Measurements from ENCODE around the gene KIF1A. TPM values are rescaled to one million over a fixed set of nuclear protein-coding genes. Genes with fewer than 3 reads are reported as not detected.

KIF1A gene
- total RNA-seq, 1 experiment from 2014 or later: 279 TPM

DNA sequence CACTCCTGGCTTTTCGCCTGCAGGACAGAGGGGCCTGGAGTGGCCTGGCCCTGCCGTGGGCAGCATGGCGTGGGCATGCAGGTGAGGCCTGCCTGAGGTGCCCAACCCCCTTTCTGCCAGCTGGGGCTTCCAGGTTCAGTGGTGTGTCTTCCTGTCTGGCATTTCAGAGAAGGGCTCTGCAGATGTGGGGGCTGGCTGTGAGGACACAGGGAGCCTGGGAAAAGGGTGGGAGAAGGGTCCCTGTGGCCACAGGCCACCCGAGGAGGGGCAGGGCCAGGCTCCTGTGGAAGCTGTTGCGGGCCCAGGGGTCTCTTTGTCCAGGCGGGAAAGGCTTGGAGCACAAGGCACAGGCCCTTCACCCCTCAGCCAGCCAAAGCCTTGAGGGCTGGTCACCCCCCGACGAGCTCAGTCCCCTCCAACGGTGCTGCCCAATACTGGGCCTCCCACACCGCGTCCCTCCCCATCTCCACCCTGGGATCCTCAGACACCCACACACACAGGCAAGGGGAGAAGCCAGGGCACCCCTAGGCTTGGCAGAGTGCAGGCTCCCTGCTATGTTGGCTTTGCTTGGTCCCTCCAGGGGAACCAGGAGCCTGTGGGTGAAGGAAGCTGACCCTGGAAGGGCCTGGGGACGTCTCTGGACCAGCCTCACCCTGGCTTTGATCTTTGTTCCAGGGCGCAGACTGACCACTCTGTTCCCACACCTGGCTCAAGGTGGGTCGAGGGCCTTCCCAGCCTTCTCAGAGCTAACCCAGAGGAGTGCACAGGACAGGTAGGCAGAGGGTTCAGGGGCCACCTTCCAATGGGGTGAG, 132.1 kb downstream of the KIF1A start (continued):
- TF ChIP-seq, protein P1, sequence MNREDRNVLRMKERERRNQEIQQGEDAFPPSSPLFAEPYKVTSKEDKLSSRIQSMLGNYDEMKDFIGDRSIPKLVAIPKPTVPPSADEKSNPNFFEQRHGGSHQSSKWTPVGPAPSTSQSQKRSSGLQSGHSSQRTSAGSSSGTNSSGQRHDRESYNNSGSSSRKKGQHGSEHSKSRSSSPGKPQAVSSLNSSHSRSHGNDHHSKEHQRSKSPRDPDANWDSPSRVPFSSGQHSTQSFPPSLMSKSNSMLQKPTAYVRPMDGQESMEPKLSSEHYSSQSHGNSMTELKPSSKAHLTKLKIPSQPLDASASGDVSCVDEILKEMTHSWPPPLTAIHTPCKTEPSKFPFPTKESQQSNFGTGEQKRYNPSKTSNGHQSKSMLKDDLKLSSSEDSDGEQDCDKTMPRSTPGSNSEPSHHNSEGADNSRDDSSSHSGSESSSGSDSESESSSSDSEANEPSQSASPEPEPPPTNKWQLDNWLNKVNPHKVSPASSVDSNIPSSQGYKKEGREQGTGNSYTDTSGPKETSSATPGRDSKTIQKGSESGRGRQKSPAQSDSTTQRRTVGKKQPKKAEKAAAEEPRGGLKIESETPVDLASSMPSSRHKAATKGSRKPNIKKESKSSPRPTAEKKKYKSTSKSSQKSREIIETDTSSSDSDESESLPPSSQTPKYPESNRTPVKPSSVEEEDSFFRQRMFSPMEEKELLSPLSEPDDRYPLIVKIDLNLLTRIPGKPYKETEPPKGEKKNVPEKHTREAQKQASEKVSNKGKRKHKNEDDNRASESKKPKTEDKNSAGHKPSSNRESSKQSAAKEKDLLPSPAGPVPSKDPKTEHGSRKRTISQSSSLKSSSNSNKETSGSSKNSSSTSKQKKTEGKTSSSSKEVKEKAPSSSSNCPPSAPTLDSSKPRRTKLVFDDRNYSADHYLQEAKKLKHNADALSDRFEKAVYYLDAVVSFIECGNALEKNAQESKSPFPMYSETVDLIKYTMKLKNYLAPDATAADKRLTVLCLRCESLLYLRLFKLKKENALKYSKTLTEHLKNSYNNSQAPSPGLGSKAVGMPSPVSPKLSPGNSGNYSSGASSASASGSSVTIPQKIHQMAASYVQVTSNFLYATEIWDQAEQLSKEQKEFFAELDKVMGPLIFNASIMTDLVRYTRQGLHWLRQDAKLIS (CRISPR knock-in tag; IDR thresholded peaks at IDR 0.05; ENCODE audit: borderline replicate concordance): no peak
- TF ChIP-seq NR2C2 (CRISPR knock-in tag; IDR thresholded peaks at IDR 0.05) (no peak), OVOL2 (CRISPR knock-in tag; IDR thresholded peaks at IDR 0.05; ENCODE audit: borderline replicate concordance) (no peak), FOXJ3 (CRISPR knock-in tag; IDR thresholded peaks at IDR 0.05; ENCODE audit: borderline replicate concordance) (no peak), ZNF138 (CRISPR knock-in tag; conservative IDR thresholded peaks at IDR 0.05) (no peak), ZNF263 (CRISPR knock-in tag; IDR thresholded peaks at IDR 0.05; ENCODE audit: low read depth) (no peak)
- TF ChIP-seq, protein P2, sequence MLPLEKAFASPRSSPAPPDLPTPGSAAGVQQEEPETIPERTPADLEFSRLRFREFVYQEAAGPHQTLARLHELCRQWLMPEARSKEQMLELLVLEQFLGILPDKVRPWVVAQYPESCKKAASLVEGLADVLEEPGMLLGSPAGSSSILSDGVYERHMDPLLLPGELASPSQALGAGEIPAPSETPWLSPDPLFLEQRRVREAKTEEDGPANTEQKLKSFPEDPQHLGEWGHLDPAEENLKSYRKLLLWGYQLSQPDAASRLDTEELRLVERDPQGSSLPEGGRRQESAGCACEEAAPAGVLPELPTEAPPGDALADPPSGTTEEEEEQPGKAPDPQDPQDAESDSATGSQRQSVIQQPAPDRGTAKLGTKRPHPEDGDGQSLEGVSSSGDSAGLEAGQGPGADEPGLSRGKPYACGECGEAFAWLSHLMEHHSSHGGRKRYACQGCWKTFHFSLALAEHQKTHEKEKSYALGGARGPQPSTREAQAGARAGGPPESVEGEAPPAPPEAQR (CRISPR knock-in tag; IDR thresholded peaks at IDR 0.05): no peak
- TF ChIP-seq, protein P3, sequence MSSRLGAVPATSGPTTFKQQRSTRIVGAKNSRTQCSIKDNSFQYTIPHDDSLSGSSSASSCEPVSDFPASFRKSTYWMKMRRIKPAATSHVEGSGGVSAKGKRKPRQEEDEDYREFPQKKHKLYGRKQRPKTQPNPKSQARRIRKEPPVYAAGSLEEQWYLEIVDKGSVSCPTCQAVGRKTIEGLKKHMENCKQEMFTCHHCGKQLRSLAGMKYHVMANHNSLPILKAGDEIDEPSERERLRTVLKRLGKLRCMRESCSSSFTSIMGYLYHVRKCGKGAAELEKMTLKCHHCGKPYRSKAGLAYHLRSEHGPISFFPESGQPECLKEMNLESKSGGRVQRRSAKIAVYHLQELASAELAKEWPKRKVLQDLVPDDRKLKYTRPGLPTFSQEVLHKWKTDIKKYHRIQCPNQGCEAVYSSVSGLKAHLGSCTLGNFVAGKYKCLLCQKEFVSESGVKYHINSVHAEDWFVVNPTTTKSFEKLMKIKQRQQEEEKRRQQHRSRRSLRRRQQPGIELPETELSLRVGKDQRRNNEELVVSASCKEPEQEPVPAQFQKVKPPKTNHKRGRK (CRISPR knock-in tag; IDR thresholded peaks at IDR 0.05; ENCODE audit: borderline replicate concordance): no peak
- TF ChIP-seq, protein P4, sequence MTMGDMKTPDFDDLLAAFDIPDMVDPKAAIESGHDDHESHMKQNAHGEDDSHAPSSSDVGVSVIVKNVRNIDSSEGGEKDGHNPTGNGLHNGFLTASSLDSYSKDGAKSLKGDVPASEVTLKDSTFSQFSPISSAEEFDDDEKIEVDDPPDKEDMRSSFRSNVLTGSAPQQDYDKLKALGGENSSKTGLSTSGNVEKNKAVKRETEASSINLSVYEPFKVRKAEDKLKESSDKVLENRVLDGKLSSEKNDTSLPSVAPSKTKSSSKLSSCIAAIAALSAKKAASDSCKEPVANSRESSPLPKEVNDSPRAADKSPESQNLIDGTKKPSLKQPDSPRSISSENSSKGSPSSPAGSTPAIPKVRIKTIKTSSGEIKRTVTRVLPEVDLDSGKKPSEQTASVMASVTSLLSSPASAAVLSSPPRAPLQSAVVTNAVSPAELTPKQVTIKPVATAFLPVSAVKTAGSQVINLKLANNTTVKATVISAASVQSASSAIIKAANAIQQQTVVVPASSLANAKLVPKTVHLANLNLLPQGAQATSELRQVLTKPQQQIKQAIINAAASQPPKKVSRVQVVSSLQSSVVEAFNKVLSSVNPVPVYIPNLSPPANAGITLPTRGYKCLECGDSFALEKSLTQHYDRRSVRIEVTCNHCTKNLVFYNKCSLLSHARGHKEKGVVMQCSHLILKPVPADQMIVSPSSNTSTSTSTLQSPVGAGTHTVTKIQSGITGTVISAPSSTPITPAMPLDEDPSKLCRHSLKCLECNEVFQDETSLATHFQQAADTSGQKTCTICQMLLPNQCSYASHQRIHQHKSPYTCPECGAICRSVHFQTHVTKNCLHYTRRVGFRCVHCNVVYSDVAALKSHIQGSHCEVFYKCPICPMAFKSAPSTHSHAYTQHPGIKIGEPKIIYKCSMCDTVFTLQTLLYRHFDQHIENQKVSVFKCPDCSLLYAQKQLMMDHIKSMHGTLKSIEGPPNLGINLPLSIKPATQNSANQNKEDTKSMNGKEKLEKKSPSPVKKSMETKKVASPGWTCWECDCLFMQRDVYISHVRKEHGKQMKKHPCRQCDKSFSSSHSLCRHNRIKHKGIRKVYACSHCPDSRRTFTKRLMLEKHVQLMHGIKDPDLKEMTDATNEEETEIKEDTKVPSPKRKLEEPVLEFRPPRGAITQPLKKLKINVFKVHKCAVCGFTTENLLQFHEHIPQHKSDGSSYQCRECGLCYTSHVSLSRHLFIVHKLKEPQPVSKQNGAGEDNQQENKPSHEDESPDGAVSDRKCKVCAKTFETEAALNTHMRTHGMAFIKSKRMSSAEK (CRISPR knock-in tag; IDR thresholded peaks at IDR 0.05; ENCODE audit: borderline replicate concordance): no peak
- TF ChIP-seq, protein P5, sequence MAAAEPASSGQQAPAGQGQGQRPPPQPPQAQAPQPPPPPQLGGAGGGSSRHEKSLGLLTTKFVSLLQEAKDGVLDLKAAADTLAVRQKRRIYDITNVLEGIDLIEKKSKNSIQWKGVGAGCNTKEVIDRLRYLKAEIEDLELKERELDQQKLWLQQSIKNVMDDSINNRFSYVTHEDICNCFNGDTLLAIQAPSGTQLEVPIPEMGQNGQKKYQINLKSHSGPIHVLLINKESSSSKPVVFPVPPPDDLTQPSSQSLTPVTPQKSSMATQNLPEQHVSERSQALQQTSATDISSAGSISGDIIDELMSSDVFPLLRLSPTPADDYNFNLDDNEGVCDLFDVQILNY (CRISPR knock-in tag; IDR thresholded peaks at IDR 0.05): no peak

DNA sequence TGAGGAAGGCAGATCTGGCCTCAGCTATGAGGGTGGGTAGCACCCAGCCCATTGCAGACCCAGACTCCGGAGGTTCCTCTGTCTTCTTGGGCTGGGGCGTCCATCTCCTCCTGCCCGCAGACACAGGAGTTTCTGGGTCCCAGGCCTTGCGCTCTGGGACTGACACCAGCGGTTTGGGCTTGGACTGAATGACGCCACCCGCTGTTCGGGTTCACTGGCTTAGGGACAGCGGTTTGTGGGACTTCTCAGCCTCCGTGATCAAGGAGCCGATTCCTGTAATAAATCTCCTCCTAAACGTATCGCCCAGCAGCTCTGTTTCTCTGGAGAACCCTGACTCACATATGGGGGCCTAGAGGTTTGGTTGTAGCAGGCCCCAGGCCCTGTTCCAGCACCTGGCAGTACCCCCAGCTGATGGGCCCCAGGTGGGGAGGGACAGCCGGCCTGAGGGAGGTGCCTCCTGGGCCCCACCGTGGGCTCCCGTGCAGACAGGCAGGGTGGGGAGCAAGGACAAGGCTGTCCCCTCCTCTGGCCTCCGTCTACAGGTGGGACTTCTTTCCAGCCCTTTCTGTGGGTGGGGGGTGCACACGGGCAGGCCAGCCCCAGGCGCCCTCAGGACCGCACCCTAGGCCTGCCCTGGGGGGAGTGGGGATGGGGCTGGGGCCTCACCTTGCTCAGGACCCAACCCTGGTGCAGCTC, 132.8 kb downstream of the KIF1A start:
- Mint-ChIP-seq H3K4me3 (no peak overlapping the region), H3K27ac (no peak overlapping the region), H3K36me3 (no peaks in the 10 kb centered on the region), H3K9me3 (no peaks in the 10 kb centered on the region), H3K27me3 (ENCODE audit: low read depth) (peaks cover 3% of the 10 kb centered on the region; the same call in 1 of the 2 replicates), H3K4me1 (no peaks in the 10 kb centered on the region)
- ChIA-PET POLR2A (no interaction called here), CTCF (interaction anchor here (0.7 to 1.9 kb wide), 3 partner anchors 38 to 173 kb away, joined by 4 to 6 read pairs (median 5); no protein-coding TSS in a partner anchor)
- TF ChIP-seq, protein P6, sequence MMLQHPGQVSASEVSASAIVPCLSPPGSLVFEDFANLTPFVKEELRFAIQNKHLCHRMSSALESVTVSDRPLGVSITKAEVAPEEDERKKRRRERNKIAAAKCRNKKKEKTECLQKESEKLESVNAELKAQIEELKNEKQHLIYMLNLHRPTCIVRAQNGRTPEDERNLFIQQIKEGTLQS (CRISPR knock-in tag; conservative IDR thresholded peaks at IDR 0.05): no peak
- TF ChIP-seq ZNF138 (CRISPR knock-in tag; conservative IDR thresholded peaks at IDR 0.05): no peak
- no peak for TF ChIP-seq ZNF121 (CRISPR knock-in tag; IDR thresholded peaks at IDR 0.05)
- no peak for ATAC-seq
- DNase-seq (ENCODE audit: low spot score): no peak
